Measurements from ENCODE around the gene ARFRP1. TPM values are rescaled to one million over a fixed set of nuclear protein-coding genes. Genes with fewer than 3 reads are reported as not detected.
"Not testable (repeated sequence)": the region's sequence is repeated elsewhere in the genome, so short reads cannot be mapped to it uniquely, and the experiment has no call there.

The ARFRP1 gene
- total RNA-seq, 1 donor from 2014 or later, result 49.4 TPM

GRCh38 chr20:63734111-63734945, 26.6 kb upstream of the ARFRP1 start:
- Histone ChIP-seq H3K36me3 (peaks cover 27% of the 10 kb centered on the region), H3K4me3 (no peak overlapping the region), H3K27me3 (no peaks in the 10 kb centered on the region), H3K9me3 (no peaks in the 10 kb centered on the region), H3K27ac (no peak overlapping the region), H3K4me1 (peaks cover 19% of the 10 kb centered on the region)
- intact Hi-C loops (cut with DNase I), result no loop called here
- TF ChIP-seq CTCF (IDR thresholded peaks at IDR 0.05), result no peak
- DNase-seq (no peak), ATAC-seq (no peak)

GRCh38 chr20:63733579-63734081, 25.9 kb upstream of the ARFRP1 start:
- H3K9me3 ChIP-seq, result no peaks in the 10 kb centered on the region
- DNase-seq, result no peak
- no peak overlapping the region for H3K27ac ChIP-seq
- H3K27me3 ChIP-seq, result no peaks in the 10 kb centered on the region
- intact Hi-C loops (cut with DNase I), result no loop called here
- peaks cover 27% of the 10 kb centered on the region for H3K36me3 ChIP-seq
- ATAC-seq, result no peak
- TF ChIP-seq CTCF (IDR thresholded peaks at IDR 0.05), result no peak
- peaks cover 16% of the 10 kb centered on the region for H3K4me1 ChIP-seq
- H3K4me3 ChIP-seq, result no peak overlapping the region

GRCh38 chr20:63733117-63733516, 25.3 kb upstream of the ARFRP1 start:
- TF ChIP-seq CTCF (IDR thresholded peaks at IDR 0.05), result no peak
- Histone ChIP-seq H3K27me3 (no peaks in the 10 kb centered on the region), H3K36me3 (peaks cover 27% of the 10 kb centered on the region), H3K9me3 (no peaks in the 10 kb centered on the region), H3K4me3 (no peak overlapping the region), H3K27ac (no peak overlapping the region), H3K4me1 (peaks cover 16% of the 10 kb centered on the region)
- intact Hi-C loops (cut with DNase I), result no loop called here
- DNase-seq, result no peak
- ATAC-seq, result no peak

GRCh38 chr20:63732118-63733095, 24.6 kb upstream of the ARFRP1 start:
- Histone ChIP-seq H3K9me3 (no peaks in the 10 kb centered on the region), H3K36me3 (peaks cover 27% of the 10 kb centered on the region), H3K4me1 (peaks cover 14% of the 10 kb centered on the region), H3K27ac (no peak overlapping the region), H3K4me3 (no peak overlapping the region), H3K27me3 (no peaks in the 10 kb centered on the region)
- no peak for DNase-seq
- TF ChIP-seq CTCF (IDR thresholded peaks at IDR 0.05), result no peak
- no peak for ATAC-seq
- intact Hi-C loops (cut with DNase I), result no loop called here

GRCh38 chr20:63731410-63731809, 23.6 kb upstream of the ARFRP1 start:
- Histone ChIP-seq H3K27ac (no peak overlapping the region), H3K4me3 (no peak overlapping the region), H3K36me3 (peaks cover 27% of the 10 kb centered on the region), H3K4me1 (peaks cover 12% of the 10 kb centered on the region), H3K9me3 (no peaks in the 10 kb centered on the region), H3K27me3 (no peaks in the 10 kb centered on the region)
- intact Hi-C loops (cut with DNase I), result no loop called here
- TF ChIP-seq CTCF (IDR thresholded peaks at IDR 0.05), result no peak
- DNase-seq (no peak), ATAC-seq (no peak)

- peaks cover 18% of the 10 kb centered on the region for H3K36me3 ChIP-seq
- H3K27ac ChIP-seq; intact Hi-C loops (cut with DNase I): not testable (repeated sequence)
Observed at GRCh38 chr20:63730189-63730733, 22.5 kb upstream of the ARFRP1 start.

GRCh38 chr20:63722967-63723622, 15.3 kb upstream of the ARFRP1 start:
- ATAC-seq; H3K4me3 ChIP-seq; intact Hi-C loops (cut with DNase I); H3K4me1 ChIP-seq; DNase-seq; H3K27ac ChIP-seq; H3K27me3 ChIP-seq: not testable (repeated sequence)
- Histone ChIP-seq H3K9me3 (peaks cover 12% of the 10 kb centered on the region), H3K36me3 (peaks cover 22% of the 10 kb centered on the region)

More at GRCh38 chr20:63730189-63730733, 22.5 kb upstream of the ARFRP1 start:
- not testable (repeated sequence) for H3K9me3 ChIP-seq, ATAC-seq, DNase-seq, H3K27me3 ChIP-seq, H3K4me3 ChIP-seq
- peaks cover 12% of the 10 kb centered on the region for H3K4me1 ChIP-seq

Data from upper lobe of right lung (tissue), 1 donor.